ENCODE measurements around the gene LMCD1.

The LMCD1 gene

GRCh38 chr3:8460815-8461456, 40.7 kb upstream of the LMCD1 start:
- no peak overlapping the region for H2AFZ ChIP-seq (ENCODE audit: low read length)
- TF ChIP-seq EZH2phosphoT487 (IDR thresholded peaks at IDR 0.05; ENCODE audit: borderline replicate concordance) (no peak), CTCF (conservative IDR thresholded peaks at IDR 0.05; ENCODE audit: low read length) (no peak)
- no peaks in the 10 kb centered on the region for H3K9me3 ChIP-seq (ENCODE audit: insufficient read depth, low read depth, low read length)
- H3K9ac ChIP-seq (ENCODE audit: low read depth, low read length, poor library complexity, severe bottlenecking) = no peak overlapping the region
- H3K9me2 ChIP-seq (replicated peaks; ENCODE audit: low read depth, low read length) = no peaks in the 10 kb centered on the region
- no peaks in the 10 kb centered on the region for H3K27me3 ChIP-seq (ENCODE audit: insufficient read depth, low read length, poor library complexity, severe bottlenecking)
- no peak overlapping the region for H3K4me2 ChIP-seq (ENCODE audit: low read depth, low read length, poor library complexity, severe bottlenecking)
- H3F3A ChIP-seq (ENCODE audit: low read depth) = no peaks in the 10 kb centered on the region
- no peaks in the 10 kb centered on the region for H3K4me1 ChIP-seq (ENCODE audit: insufficient read depth, low read length, poor library complexity, severe bottlenecking)
- no peaks in the 10 kb centered on the region for H3K79me2 ChIP-seq (ENCODE audit: insufficient read depth, low read length)
- no peaks in the 10 kb centered on the region for H4K20me1 ChIP-seq (ENCODE audit: insufficient read depth, low read length, poor library complexity, severe bottlenecking)
- no peak overlapping the region for H3K4me3 ChIP-seq (ENCODE audit: low read length, poor library complexity, severe bottlenecking)
- no peaks in the 10 kb centered on the region for H3K36me3 ChIP-seq (ENCODE audit: insufficient read depth, low read length)

- Histone ChIP-seq H3K4me3 (ENCODE audit: low read length, poor library complexity, severe bottlenecking) (no peak overlapping the region), H3K27me3 (ENCODE audit: insufficient read depth, low read length, poor library complexity, severe bottlenecking) (no peaks in the 10 kb centered on the region), H3K9ac (ENCODE audit: low read depth, low read length, poor library complexity, severe bottlenecking) (no peak overlapping the region), H3K4me2 (ENCODE audit: low read depth, low read length, poor library complexity, severe bottlenecking) (no peak overlapping the region), H2AFZ (ENCODE audit: low read length) (no peak overlapping the region), H3F3A (ENCODE audit: low read depth) (no peaks in the 10 kb centered on the region), H3K79me2 (ENCODE audit: insufficient read depth, low read length) (no peaks in the 10 kb centered on the region), H3K9me2 (replicated peaks; ENCODE audit: low read depth, low read length) (no peaks in the 10 kb centered on the region), H3K4me1 (ENCODE audit: insufficient read depth, low read length, poor library complexity, severe bottlenecking) (no peaks in the 10 kb centered on the region), H3K36me3 (ENCODE audit: insufficient read depth, low read length) (no peaks in the 10 kb centered on the region), H3K9me3 (ENCODE audit: insufficient read depth, low read depth, low read length) (no peaks in the 10 kb centered on the region), H4K20me1 (ENCODE audit: insufficient read depth, low read length, poor library complexity, severe bottlenecking) (no peaks in the 10 kb centered on the region)
- TF ChIP-seq EZH2phosphoT487 (IDR thresholded peaks at IDR 0.05; ENCODE audit: borderline replicate concordance) (no peak), CTCF (conservative IDR thresholded peaks at IDR 0.05; ENCODE audit: low read length) (no peak)
Observed at GRCh38 chr3:8464668-8465067, 37.0 kb upstream of the LMCD1 start.

GRCh38 chr3:8466526-8466925, 35.1 kb upstream of the LMCD1 start:
- H3K9me3 ChIP-seq (ENCODE audit: insufficient read depth, low read depth, low read length) = no peaks in the 10 kb centered on the region
- no peaks in the 10 kb centered on the region for H3K79me2 ChIP-seq (ENCODE audit: insufficient read depth, low read length)
- no peak overlapping the region for H3K4me3 ChIP-seq (ENCODE audit: low read length, poor library complexity, severe bottlenecking)
- H3K4me1 ChIP-seq (ENCODE audit: insufficient read depth, low read length, poor library complexity, severe bottlenecking) = no peaks in the 10 kb centered on the region
- no peaks in the 10 kb centered on the region for H3K9me2 ChIP-seq (replicated peaks; ENCODE audit: low read depth, low read length)
- no peaks in the 10 kb centered on the region for H3K27me3 ChIP-seq (ENCODE audit: insufficient read depth, low read length, poor library complexity, severe bottlenecking)
- H3K9ac ChIP-seq (ENCODE audit: low read depth, low read length, poor library complexity, severe bottlenecking) = no peak overlapping the region
- H3K36me3 ChIP-seq (ENCODE audit: insufficient read depth, low read length) = no peaks in the 10 kb centered on the region
- TF ChIP-seq CTCF (conservative IDR thresholded peaks at IDR 0.05; ENCODE audit: low read length) (no peak), EZH2phosphoT487 (IDR thresholded peaks at IDR 0.05; ENCODE audit: borderline replicate concordance) (no peak)
- no peaks in the 10 kb centered on the region for H4K20me1 ChIP-seq (ENCODE audit: insufficient read depth, low read length, poor library complexity, severe bottlenecking)
- H2AFZ ChIP-seq (ENCODE audit: low read length) = no peak overlapping the region
- H3F3A ChIP-seq (ENCODE audit: low read depth) = no peaks in the 10 kb centered on the region
- no peak overlapping the region for H3K4me2 ChIP-seq (ENCODE audit: low read depth, low read length, poor library complexity, severe bottlenecking)

All from Loucy (cell line).